AG10803 (cell line): ENCODE data around the gene GPHN.

ENCODE experiments used
- DNase-seq: peaks from one replicate; pipeline ENCODE4 v3.0.0; 2010; ENCODE audit warnings: low read depth
- H3K4me3 ChIP-seq: 2 replicates; pipeline ENCODE4 v1.5.1; 2011; ENCODE audit warnings: mild to moderate bottlenecking, low read length, control low read depth
- TF ChIP-seq, protein P1 (sequence below): conservative IDR thresholded peaks from 2 replicates; pipeline ENCODE4 v1.5.1; 2011; ENCODE audit warnings: mild to moderate bottlenecking, low read length, control low read depth, inconsistent platforms

The GPHN gene

DNA sequence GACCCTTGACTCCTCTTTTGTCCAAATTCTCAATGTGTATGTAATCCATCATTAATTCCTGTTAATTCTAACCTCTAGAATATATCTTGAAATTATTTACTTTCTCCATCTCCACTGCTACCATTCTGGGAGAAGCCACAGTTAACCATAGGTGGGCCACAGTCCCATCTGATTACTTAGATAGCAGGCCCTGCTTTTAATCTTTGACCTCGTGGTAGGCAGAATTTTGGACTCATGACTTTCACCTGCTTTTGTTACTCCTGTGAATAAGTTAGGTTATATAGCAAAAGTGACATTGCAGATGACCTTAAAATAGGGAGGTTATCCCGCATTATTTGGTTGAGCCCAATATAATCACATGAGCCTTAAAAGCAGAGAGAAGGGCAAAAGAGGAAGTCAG is 264.2 kb downstream of the GPHN start:
- TF ChIP-seq, protein P1, sequence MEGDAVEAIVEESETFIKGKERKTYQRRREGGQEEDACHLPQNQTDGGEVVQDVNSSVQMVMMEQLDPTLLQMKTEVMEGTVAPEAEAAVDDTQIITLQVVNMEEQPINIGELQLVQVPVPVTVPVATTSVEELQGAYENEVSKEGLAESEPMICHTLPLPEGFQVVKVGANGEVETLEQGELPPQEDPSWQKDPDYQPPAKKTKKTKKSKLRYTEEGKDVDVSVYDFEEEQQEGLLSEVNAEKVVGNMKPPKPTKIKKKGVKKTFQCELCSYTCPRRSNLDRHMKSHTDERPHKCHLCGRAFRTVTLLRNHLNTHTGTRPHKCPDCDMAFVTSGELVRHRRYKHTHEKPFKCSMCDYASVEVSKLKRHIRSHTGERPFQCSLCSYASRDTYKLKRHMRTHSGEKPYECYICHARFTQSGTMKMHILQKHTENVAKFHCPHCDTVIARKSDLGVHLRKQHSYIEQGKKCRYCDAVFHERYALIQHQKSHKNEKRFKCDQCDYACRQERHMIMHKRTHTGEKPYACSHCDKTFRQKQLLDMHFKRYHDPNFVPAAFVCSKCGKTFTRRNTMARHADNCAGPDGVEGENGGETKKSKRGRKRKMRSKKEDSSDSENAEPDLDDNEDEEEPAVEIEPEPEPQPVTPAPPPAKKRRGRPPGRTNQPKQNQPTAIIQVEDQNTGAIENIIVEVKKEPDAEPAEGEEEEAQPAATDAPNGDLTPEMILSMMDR, result no peak
- DNase-seq, result no peak
- H3K4me3 ChIP-seq, result no peak overlapping the region

DNA sequence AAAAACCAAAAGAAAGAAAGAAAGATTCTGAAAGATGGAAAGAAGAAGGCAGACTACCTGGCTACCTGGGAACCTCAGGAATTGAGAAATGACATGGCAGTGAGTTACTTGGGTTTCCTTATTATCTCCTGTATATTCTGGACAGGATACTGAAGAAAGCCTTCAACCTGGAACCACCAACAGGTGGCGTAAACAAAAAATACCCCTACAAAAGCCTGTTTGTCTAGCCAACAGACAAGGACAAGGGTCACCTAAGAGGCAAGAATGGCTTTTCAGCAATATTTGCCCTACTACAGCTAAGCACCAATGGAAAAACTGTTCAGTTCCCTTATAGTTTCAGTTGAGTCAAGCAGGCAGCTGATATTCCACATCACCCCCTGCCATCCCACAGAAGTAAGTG is 274.9 kb downstream of the GPHN start:
- no peak for DNase-seq
- H3K4me3 ChIP-seq, result no peak overlapping the region
- TF ChIP-seq, protein P1, result no peak

DNA sequence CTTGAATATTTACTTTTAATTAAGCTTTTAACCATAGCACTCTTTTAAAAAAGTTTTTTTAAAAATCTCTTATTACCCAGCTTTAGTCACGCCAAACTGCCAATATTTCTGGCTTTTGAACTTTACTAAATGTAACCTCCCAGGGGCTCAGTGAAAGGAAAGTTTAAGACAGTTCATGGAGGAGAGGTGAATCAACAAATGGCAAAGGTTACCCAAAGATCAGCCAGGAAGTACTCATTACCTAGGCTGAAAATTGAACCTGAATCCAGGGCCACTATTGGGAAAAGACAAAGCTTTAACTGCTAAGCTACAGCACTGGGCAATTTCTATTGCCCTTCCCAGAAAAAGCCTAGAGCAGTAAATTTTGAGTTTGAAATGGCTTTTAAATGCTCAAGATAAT is 282.2 kb downstream of the GPHN start:
- TF ChIP-seq, protein P1, result no peak
- DNase-seq, result no peak
- no peak overlapping the region for H3K4me3 ChIP-seq

DNA sequence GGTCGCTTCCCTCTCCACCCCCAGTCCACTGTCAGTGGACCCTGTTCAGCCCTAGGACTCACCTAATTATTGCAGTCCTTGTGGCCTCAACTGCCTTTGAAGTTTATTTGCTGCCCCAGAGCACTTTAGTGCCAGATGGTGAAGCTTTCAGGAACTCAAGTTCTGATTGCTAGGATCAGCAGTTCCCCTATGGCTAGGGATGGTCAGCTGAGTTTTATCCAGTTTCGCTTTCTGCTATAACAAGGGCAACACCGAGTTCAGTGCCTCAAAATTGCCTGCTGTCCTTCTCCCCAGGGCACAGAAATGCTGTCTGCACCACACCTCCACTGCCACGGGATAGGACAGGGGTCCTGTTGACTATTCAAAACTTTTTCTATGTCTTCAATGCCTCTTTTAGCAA is 295.0 kb downstream of the GPHN start:
- no peak for DNase-seq
- TF ChIP-seq, protein P1, result no peak
- no peak overlapping the region for H3K4me3 ChIP-seq

DNA sequence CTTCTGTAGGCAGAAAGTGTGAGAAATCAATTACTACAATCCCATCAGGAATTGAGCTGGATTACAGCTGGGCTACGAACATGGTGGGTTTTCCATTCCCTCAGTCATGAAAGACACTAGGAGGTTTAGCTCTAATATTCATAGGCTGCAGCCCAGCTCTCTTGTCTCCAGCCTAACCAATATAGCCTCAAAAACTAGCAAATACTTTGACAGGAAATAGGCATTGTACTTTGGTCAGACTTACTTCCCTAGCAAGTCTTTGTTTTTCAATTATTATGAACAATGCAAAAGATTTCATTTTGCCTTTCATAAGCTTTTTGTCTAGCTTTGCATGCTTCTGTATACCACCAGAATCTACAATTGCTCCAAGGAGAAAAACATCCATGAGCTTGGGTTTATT is 296.2 kb downstream of the GPHN start:
- no peak overlapping the region for H3K4me3 ChIP-seq
- TF ChIP-seq, protein P1, result no peak
- DNase-seq, result no peak

DNA sequence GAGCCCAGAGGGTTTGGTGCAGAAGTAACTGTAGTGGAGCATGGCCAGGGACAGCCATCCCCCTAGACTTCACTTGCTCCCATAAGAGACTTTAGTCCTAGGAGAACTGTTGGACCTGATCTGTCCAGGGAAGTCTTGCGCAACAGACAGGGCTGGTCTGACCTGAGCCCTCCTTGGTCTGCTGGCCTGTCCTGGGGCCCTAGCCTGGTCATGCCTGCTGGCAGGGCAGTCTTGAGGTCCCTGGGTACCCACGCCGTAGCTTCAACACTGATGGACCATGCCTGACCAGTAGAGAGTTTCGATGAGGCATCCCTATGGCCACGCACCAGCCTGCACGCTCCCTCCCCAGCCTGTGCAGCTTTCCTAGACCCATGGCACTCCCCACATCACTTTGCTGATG is 305.7 kb downstream of the GPHN start:
- no peak overlapping the region for H3K4me3 ChIP-seq
- TF ChIP-seq, protein P1, result no peak
- DNase-seq, result no peak

DNA sequence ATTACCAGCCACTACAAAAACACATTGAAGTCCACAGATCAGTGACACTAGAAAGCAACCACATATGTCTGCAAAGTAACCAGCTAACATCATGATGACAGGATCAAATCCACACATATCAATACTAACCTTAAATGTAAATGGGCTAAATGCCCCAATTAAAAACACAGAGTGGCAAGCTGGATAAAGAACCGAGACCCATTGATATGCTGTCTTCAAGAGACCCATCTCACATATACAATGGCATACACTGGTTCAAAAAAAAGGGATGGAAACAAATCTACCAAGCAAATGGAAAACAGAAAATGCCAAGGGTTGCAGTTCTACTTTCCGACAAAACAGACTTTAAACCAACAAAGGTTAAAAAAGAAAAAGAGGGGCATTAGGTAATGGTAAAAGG is 307.7 kb downstream of the GPHN start:
- no peak overlapping the region for H3K4me3 ChIP-seq
- TF ChIP-seq, protein P1, result no peak
- DNase-seq, result no peak
